HCT116 (cell line): ENCODE data around the gene PDGFA. TPM values are rescaled to one million over a fixed set of nuclear protein-coding genes. Genes with fewer than 3 reads are reported as not detected.

Source experiments
- ATAC-seq: fragments of 200-7000 bp; cut with Tn5 transposase; 2 replicates; pipeline ENCODE4 v1.9.1; 2020; ENCODE audit warnings: mild to moderate bottlenecking, moderate library complexity
- BruUV-seq: library from RNA; stranded (reverse); fragments of 400-500 nt; replicated peaks from 2 replicates; lab custom pipeline; 2021; lab: Mats Ljungman, UMichigan
- CTCF ChIA-PET: fragments of 300-600 bp; sonication (Branson Sonifier 250); formaldehyde crosslinking; loops from one replicate; lab custom pipeline; 2021; ENCODE audit warnings: antibody characterized with exemption; lab: Charles Lee
- POLR2A ChIA-PET: fragments of 300-600, 350-600 bp; sonication (Branson Sonifier 250); formaldehyde crosslinking; loops from one replicate; lab custom pipeline; 2021; ENCODE audit warnings: antibody characterized with exemption; lab: Charles Lee
- RAD21 ChIA-PET, 2 experiments: fragments of 300-600 bp; sonication (Branson Sonifier 250); formaldehyde crosslinking; loops; one replicate each; lab custom pipeline; 2023; ENCODE audit warnings: low total read pairs in 2 of 2; ENCODE audit not compliant: uncharacterized antibody in 2 of 2, unreplicated experiment in 2 of 2, low non-redundant PET in 1 of 2; lab: Charles Lee
- DNase-seq: peaks from one replicate; pipeline ENCODE4 v3.0.0-alpha.2; 2010; ENCODE audit warnings: low read depth, low spot score
- H2AFZ ChIP-seq: fragments of 200-600 bp; shearing (Covaris generic), sonication (generic); 2 replicates; pipeline ENCODE4 v1.6.1; 2017; ENCODE audit warnings: low read depth, mixed run types, mixed read lengths, antibody characterized with exemption, low read length; ENCODE audit not compliant: poor library complexity, severe bottlenecking
- H3K27ac ChIP-seq: 2 replicates; pipeline ENCODE4 v1.5.1; 2012; ENCODE audit warnings: low read depth, low read length
- H3K27me3 ChIP-seq: fragments of 200-600 bp; sonication (generic); 2 replicates; pipeline ENCODE4 v1.6.1; 2016; ENCODE audit warnings: mixed run types, low read length, mixed read lengths; ENCODE audit not compliant: insufficient read depth
- H3K36me3 ChIP-seq, 2 experiments: fragments of 200-500 bp in 1 of 2; fragments of 200-600 bp in 1 of 2; sonication (Bioruptor generic) in 1 of 2; sonication (generic) in 1 of 2; 2 replicates each; pipeline versions ENCODE4 v1.5.1 to v1.6.1; 2014 to 2016; ENCODE audit warnings: low read length in 2 of 2, inconsistent platforms in 1 of 2, mixed read lengths in 1 of 2, mixed run types in 1 of 2; ENCODE audit not compliant: insufficient read depth in 2 of 2, control insufficient read depth in 1 of 2
- H3K4me1 ChIP-seq, 2 experiments: fragments of 200-600 bp in 1 of 2; sonication (generic) in 1 of 2; 2 replicates each; pipeline versions ENCODE4 v1.5.1 to v1.6.1; 2012 to 2017; ENCODE audit warnings: low read length in 2 of 2, inconsistent platforms in 1 of 2, mild to moderate bottlenecking in 1 of 2, mixed read lengths in 1 of 2, mixed run types in 1 of 2, moderate library complexity in 1 of 2; ENCODE audit not compliant: insufficient read depth in 2 of 2, control insufficient read depth in 1 of 2
- H3K4me2 ChIP-seq: fragments of 200-600 bp; sonication (generic); 2 replicates; pipeline ENCODE4 v1.6.1; 2017; ENCODE audit warnings: mixed run types, low read length, mixed read lengths
- H3K4me3 ChIP-seq, 2 experiments: fragments of 200-600 bp in 1 of 2; sonication (generic) in 1 of 2; replicated peaks in 1 of 2; 2 replicates each; pipeline ENCODE4 v1.5.1; 2011 to 2016; ENCODE audit warnings: low read length in 2 of 2, control low read depth in 1 of 2, low read depth in 1 of 2, mild to moderate bottlenecking in 1 of 2, mixed read lengths in 1 of 2, mixed run types in 1 of 2
- H3K79me2 ChIP-seq: fragments of 200-600 bp; sonication (generic); 2 replicates; pipeline ENCODE4 v1.6.1; 2017; ENCODE audit warnings: mild to moderate bottlenecking, mixed run types, low read length, moderate library complexity, mixed read lengths; ENCODE audit not compliant: insufficient read depth
- H3K9ac ChIP-seq: fragments of 200-600 bp; sonication (generic); 2 replicates; pipeline ENCODE4 v1.6.1; 2016; ENCODE audit warnings: low read length, mixed read lengths
- H3K9me2 ChIP-seq: fragments of 200-600 bp; sonication (generic), shearing (Covaris generic); 2 replicates; pipeline ENCODE4 v1.6.1; 2017; ENCODE audit warnings: mixed run types, mild to moderate bottlenecking, moderate library complexity; ENCODE audit not compliant: insufficient read depth
- H3K9me3 ChIP-seq, 2 experiments: fragments of 200-500 bp in 1 of 2; fragments of 200-600 bp in 1 of 2; sonication (Bioruptor generic) in 1 of 2; sonication (generic) in 1 of 2; 2 replicates each; pipeline ENCODE4 v1.6.1; 2014 to 2017; ENCODE audit warnings: low read length in 2 of 2, mixed read lengths in 2 of 2, inconsistent platforms in 1 of 2, low read depth in 1 of 2, mild to moderate bottlenecking in 1 of 2, mixed run types in 1 of 2, moderate library complexity in 1 of 2; ENCODE audit not compliant: control insufficient read depth in 1 of 2, insufficient read depth in 1 of 2
- H4K20me1 ChIP-seq: fragments of 200-600 bp; sonication (generic), shearing (Covaris generic); 2 replicates; pipeline ENCODE4 v1.6.1; 2017; ENCODE audit warnings: mixed run types, mild to moderate bottlenecking, moderate library complexity; ENCODE audit not compliant: insufficient read depth
- CBX3 ChIP-seq: IDR thresholded peaks from 2 replicates; pipeline ENCODE4 v1.6.1; 2012; ENCODE audit warnings: low read depth
- CEBPB ChIP-seq: IDR thresholded peaks from 2 replicates; pipeline ENCODE4 v1.6.1; 2012; ENCODE audit warnings: low read depth
- CTCF ChIP-seq, 3 experiments: fragments of 200-600 bp in 1 of 3; sonication (generic) in 1 of 3; IDR thresholded peaks in 2 of 3; conservative IDR thresholded peaks in 1 of 3; 2 replicates each; pipeline ENCODE4 v1.5.1; 2012 to 2017; ENCODE audit warnings: low read depth in 2 of 3, low read length in 2 of 3, antibody characterized with exemption in 1 of 3, borderline replicate concordance in 1 of 3, control low read depth in 1 of 3, mild to moderate bottlenecking in 1 of 3, mixed read lengths in 1 of 3, mixed run types in 1 of 3, moderate library complexity in 1 of 3; ENCODE audit not compliant: insufficient read depth in 1 of 3
- EGR1 ChIP-seq: IDR thresholded peaks from 2 replicates; pipeline ENCODE4 v1.6.1; 2012; ENCODE audit warnings: low read depth
- ELF1 ChIP-seq: IDR thresholded peaks from 2 replicates; pipeline ENCODE4 v1.6.1; 2012; ENCODE audit warnings: low read depth, borderline replicate concordance
- EZH2 ChIP-seq: fragments of 200-600 bp; sonication (generic); IDR thresholded peaks from 2 replicates; pipeline ENCODE4 v1.6.1; 2017; ENCODE audit warnings: antibody characterized with exemption, mixed run types
- EZH2phosphoT487 ChIP-seq: fragments of 200-600 bp; IDR thresholded peaks from 2 replicates; pipeline ENCODE4 v1.6.1; 2018; ENCODE audit warnings: antibody characterized with exemption, borderline replicate concordance
- FOSL1 ChIP-seq: IDR thresholded peaks from 2 replicates; pipeline ENCODE4 v1.6.1; 2012; ENCODE audit warnings: low read depth
- JUND ChIP-seq: IDR thresholded peaks from 2 replicates; pipeline ENCODE4 v1.6.1; 2012
- POLR2A ChIP-seq: IDR thresholded peaks from 2 replicates; pipeline ENCODE4 v1.7.0; 2011; ENCODE audit warnings: borderline replicate concordance; ENCODE audit not compliant: insufficient read depth, insufficient read length; ENCODE audit errors: extremely low read depth
- POLR2AphosphoS5 ChIP-seq: IDR thresholded peaks from 2 replicates; pipeline ENCODE4 v1.6.1; 2011; ENCODE audit warnings: mild to moderate bottlenecking, low read depth, low read length, moderate library complexity
- RAD21 ChIP-seq: IDR thresholded peaks from 2 replicates; pipeline ENCODE4 v1.6.1; 2012; ENCODE audit warnings: low read depth, mild to moderate bottlenecking
- REST ChIP-seq: IDR thresholded peaks from 2 replicates; pipeline ENCODE4 v1.6.1; 2012; ENCODE audit warnings: low read depth
- SIN3A ChIP-seq: IDR thresholded peaks from 2 replicates; pipeline ENCODE4 v1.6.1; 2012; ENCODE audit warnings: low read depth
- SP1 ChIP-seq: IDR thresholded peaks from 2 replicates; pipeline ENCODE4 v1.6.1; 2012; ENCODE audit warnings: low read depth
- YY1 ChIP-seq: IDR thresholded peaks from 2 replicates; pipeline ENCODE4 v1.6.1; 2011; ENCODE audit warnings: low read length, low read depth, moderate library complexity, mild to moderate bottlenecking; ENCODE audit not compliant: insufficient replicate concordance; ENCODE audit errors: extremely low read depth
- ZBTB33 ChIP-seq: IDR thresholded peaks from 2 replicates; pipeline ENCODE4 v1.6.1; 2011; ENCODE audit warnings: mild to moderate bottlenecking, low read length, moderate library complexity; ENCODE audit not compliant: insufficient replicate concordance; ENCODE audit errors: extremely low read depth
- ZFX ChIP-seq: fragments of 450-650 bp; IDR thresholded peaks from 2 replicates; pipeline ENCODE4 v1.6.1; 2017
- ZNF274 ChIP-seq: fragments of 200-500 bp; sonication (Bioruptor generic); IDR thresholded peaks from 2 replicates; pipeline ENCODE4 v1.6.1; 2014; ENCODE audit warnings: mild to moderate bottlenecking, low read depth, low read length, inconsistent platforms
- intact Hi-C: fragments of 100-400 bp; cut with micrococcal nuclease; formaldehyde crosslinking; loops from 2 replicates; pipeline ENCODE4 v1.10.0; 2022
- total RNA-seq: library from RNA; stranded (reverse); gene quantifications from one replicate; pipeline ENCODE4 v1.2.1, GENCODE V29; 2021; ENCODE audit not compliant: unreplicated experiment

PDGFA gene
- total RNA-seq, 1 experiment from 2014 or later, result 44.7 TPM

- ATAC-seq (no peak), DNase-seq (no peak)
- Histone ChIP-seq H3K9me3 (no peaks in the 10 kb centered on the region), H4K20me1 (no peaks in the 10 kb centered on the region), H3K9ac (no peak overlapping the region), H3K4me3 (no peak overlapping the region), H3K9me2 (no peaks in the 10 kb centered on the region), H3K4me2 (no peak overlapping the region), H3K79me2 (no peaks in the 10 kb centered on the region), H3K4me1 (no peaks in the 10 kb centered on the region), H3K27me3 (no peaks in the 10 kb centered on the region), H3K36me3 (no peaks in the 10 kb centered on the region), H3K27ac (no peak overlapping the region), H2AFZ (no peak overlapping the region)
- ChIA-PET CTCF (no interaction called here), POLR2A (no interaction called here), RAD21 (no interaction called here)
- TF ChIP-seq ZFX (no peak), CEBPB (no peak), JUND (no peak), YY1 (no peak), SP1 (no peak), ZBTB33 (no peak), EZH2 (no peak), FOSL1 (no peak), POLR2A (no peak), ELF1 (no peak), RAD21 (no peak), CBX3 (no peak), REST (no peak), SIN3A (no peak), CTCF (IDR thresholded peaks at IDR 0.05 in 2 of 3, conservative IDR thresholded peaks at IDR 0.05 in 1 of 3; ENCODE audit: borderline replicate concordance in 1 of 3, insufficient read depth in 1 of 3, low read depth in 2 of 3, low read length in 2 of 3) (no peak), EGR1 (no peak), ZNF274 (no peak), EZH2phosphoT487 (no peak), POLR2AphosphoS5 (no peak)
- intact Hi-C loops, result no loop called here
- BruUV-seq, result no TSS peak
These were observed 31.4 kb upstream of the PDGFA start for GRCh38 chr7:550881-551614.
